Mucosa of descending colon (tissue), 3 donors: ENCODE data around the gene INSYN1. TPM values are rescaled to one million over a fixed set of nuclear protein-coding genes. Genes with fewer than 3 reads are reported as not detected.
A peak's percentile ranks its signal among the peaks of the same experiment; 100 is the strongest.

Source experiments
- ATAC-seq: fragments of 200-7000 bp; cut with Tn5 transposase; one replicate; pipeline ENCODE4 v1.9.1; 2020; ENCODE audit warnings: mild to moderate bottlenecking, moderate library complexity
- DNase-seq, 3 donors: peaks; one replicate each; pipeline ENCODE4 v3.0.0-alpha.2; 2020
- H3K36me3 ChIP-seq: fragments of 200-600 bp; one replicate; pipeline ENCODE4 v1.8.0; 2021; ENCODE audit warnings: low read depth, mild to moderate bottlenecking
- H3K4me1 ChIP-seq: fragments of 200-600 bp; one replicate; pipeline ENCODE4 v1.8.0; 2021; ENCODE audit warnings: low read depth, mild to moderate bottlenecking
- H3K4me3 ChIP-seq: fragments of 200-600 bp; one replicate; pipeline ENCODE4 v1.8.0; 2021; ENCODE audit warnings: mild to moderate bottlenecking
- H3K9me3 ChIP-seq: fragments of 200-600 bp; one replicate; pipeline ENCODE4 v1.8.0; 2021; ENCODE audit warnings: mild to moderate bottlenecking
- CTCF ChIP-seq: fragments of 200-600 bp; IDR thresholded peaks from one replicate; pipeline ENCODE4 v1.8.0; 2022; ENCODE audit warnings: antibody characterized with exemption, mild to moderate bottlenecking
- intact Hi-C, 2 donors: fragments of 100-400 bp; cut with DNase I in 1 of 2; cut with micrococcal nuclease in 1 of 2; formaldehyde crosslinking; loops; one replicate each; pipeline versions ENCODE4 v1.11.0 to v1.11.1; 2022; cut with DNase I, micrococcal nuclease
- long read RNA-seq, 2 donors: library from polyadenylated mRNA; unstranded; transcript quantifications; one replicate each; pipeline ENCODE4 v2.0.0, GENCODE V29; 2019 to 2021
- total RNA-seq, 3 donors: library from RNA; stranded (reverse); fragmentation: NEBNext Ultra II Directional in 2 of 3; extraction: Animal tissue kit (Norgen Biotek cat#: 25700) in 2 of 3; gene quantifications; one replicate each; pipeline versions ENCODE4 v1.2.1 to v1.2.4, GENCODE V29; 2021 to 2023
- donor health status: DM: no; HTN: no; CAD: no; lungs with moderate emphysema.
- donor health status: DM: no; HTN: no; CAD: no.
- donor health status: DM: no; HTN: yes; CAD: no.

INSYN1 gene
- 1 to 10 TPM in 2 of 3 donors, under 1 TPM in 1; 0.98 to 9.0 (median 1.8) TPM for total RNA-seq
- long read RNA-seq, donor 1, full-length matches to known transcripts, result 6 of 6 reads
- long read RNA-seq, donor 1, partial matches to known transcripts, result 0 of 6 reads
- long read RNA-seq, donor 1, other reads (novel, unspliced or antisense), result 0 of 6 reads
- long read RNA-seq, donor 2, result 0 reads

GRCh38 chr15:73753250-73754130 is at the start of gene INSYN1:
Gene INSYN1 (minus strand): TSS chr15:73753351. CDS start chr15:73751130, 2,221 bp downstream.
- Histone ChIP-seq H3K4me3 (peak within 1 kb of the TSS; percentile 3), H3K9me3 (no peaks in the 10 kb centered on the region), H3K4me1 (no peaks in the 10 kb centered on the region), H3K36me3 (no peaks in the 10 kb centered on the region)
- DNase-seq (peak in 2 of 3 donors; percentile 24 to 37), ATAC-seq (peak; percentile 16)
- intact Hi-C loops, result no loop called here
- TF ChIP-seq CTCF, result no peak

GRCh38 chr15:73802431-73803041 is 49.4 kb upstream of the INSYN1 start:
- Histone ChIP-seq H3K4me1 (no peaks in the 10 kb centered on the region), H3K36me3 (no peaks in the 10 kb centered on the region), H3K4me3 (no peak overlapping the region), H3K9me3 (no peaks in the 10 kb centered on the region)
- DNase-seq, result no peak
- intact Hi-C loops, result no loop called here
- TF ChIP-seq CTCF, result no peak
- ATAC-seq, result no peak

GRCh38 chr15:73800662-73801345 is 47.7 kb upstream of the INSYN1 start:
- peak in 1 of 3 donors; percentile 11 for DNase-seq
- intact Hi-C loops, result no loop called here

GRCh38 chr15:73799466-73799865 is 46.3 kb upstream of the INSYN1 start:
- ATAC-seq, result no peak
- Histone ChIP-seq H3K4me1 (no peaks in the 10 kb centered on the region), H3K9me3 (no peaks in the 10 kb centered on the region), H3K4me3 (no peak overlapping the region), H3K36me3 (no peaks in the 10 kb centered on the region)
- intact Hi-C loops, result no loop called here
- no peak for TF ChIP-seq CTCF
- no peak for DNase-seq

More at GRCh38 chr15:73800662-73801345, 47.7 kb upstream of the INSYN1 start:
- no peak for TF ChIP-seq CTCF
- ATAC-seq, result peak; percentile 28
- Histone ChIP-seq H3K4me1 (no peaks in the 10 kb centered on the region), H3K36me3 (no peaks in the 10 kb centered on the region), H3K9me3 (no peaks in the 10 kb centered on the region), H3K4me3 (no peak overlapping the region)

- no peak for ATAC-seq
- Histone ChIP-seq H3K4me3 (no peak overlapping the region), H3K9me3 (no peaks in the 10 kb centered on the region), H3K4me1 (no peaks in the 10 kb centered on the region), H3K36me3 (no peaks in the 10 kb centered on the region)
- no peak for DNase-seq
- TF ChIP-seq CTCF, result no peak
- intact Hi-C loops, result no loop called here
These were observed 44.4 kb upstream of the INSYN1 start for GRCh38 chr15:73797366-73798158.
